ENCODE data around the gene TFB1M. TPM values are rescaled to one million over a fixed set of nuclear protein-coding genes. Genes with fewer than 3 reads are reported as not detected.

TFB1M gene
- polyA plus RNA-seq, 2 donors, result 10.6 to 13.3 TPM

DNA sequence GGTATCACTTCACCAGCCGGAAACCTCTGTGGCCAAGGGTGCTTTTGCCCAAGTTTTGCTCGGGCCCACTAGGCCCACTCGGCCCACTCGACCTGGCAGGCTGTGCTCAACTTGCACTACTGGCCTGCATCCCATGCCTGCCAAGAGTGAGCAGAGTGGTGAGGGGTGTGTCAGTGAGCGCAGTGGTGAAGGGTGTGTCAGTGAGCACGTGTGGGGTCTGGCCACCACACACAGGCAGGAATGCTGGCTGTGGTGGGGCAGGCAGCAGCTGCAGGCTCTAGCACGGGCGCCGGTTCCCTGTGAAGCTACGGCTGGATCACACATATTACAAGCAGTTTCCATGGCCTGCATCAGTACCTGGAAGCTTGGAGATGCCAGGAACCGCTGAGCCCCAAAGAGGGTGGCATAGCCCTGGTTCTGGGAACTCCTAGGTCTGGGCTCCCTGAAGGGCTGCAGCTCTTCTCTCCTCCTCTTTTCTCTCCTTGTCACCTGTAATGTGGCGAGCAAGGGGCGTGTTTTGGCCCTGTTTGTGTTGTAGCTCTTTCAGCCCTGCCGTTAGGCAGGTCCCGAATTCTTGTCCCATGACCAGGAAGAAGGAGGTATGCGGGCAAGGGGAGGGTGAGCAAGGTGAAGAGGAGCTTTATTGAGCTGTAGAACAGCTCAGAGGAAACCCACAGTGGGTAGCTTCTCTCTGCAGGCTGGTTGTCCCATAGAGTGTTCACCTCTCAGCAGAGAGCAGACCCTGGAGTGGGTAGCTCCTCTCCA, 101.5 kb downstream of the TFB1M start:
- WGBS, 2 donors, result 71 to 84% methylated on average over 16 of the region's 16 CpGs
- Histone ChIP-seq H3K9me3 (ENCODE audit: control insufficient read depth in 2 of 2, insufficient read depth in 1 of 2, low read depth in 1 of 2, low read length in 1 of 2) (no peaks in the 10 kb centered on the region), H3K27me3 (ENCODE audit: control insufficient read depth in 1 of 2, insufficient read depth in 2 of 2, low read length in 2 of 2) (no peaks in the 10 kb centered on the region), H3K27ac (ENCODE audit: low read depth in 2 of 2, low read length in 1 of 2) (no peak overlapping the region), H3K36me3 (ENCODE audit: control insufficient read depth in 2 of 2, insufficient read depth in 2 of 2, low read length in 1 of 2) (no peaks in the 10 kb centered on the region), H3K4me1 (ENCODE audit: control insufficient read depth in 2 of 2, insufficient read depth in 2 of 2, low read length in 1 of 2) (peaks cover 0 to 14% of the 10 kb centered on the region in 2 donors), H3K4me3 (ENCODE audit: low read depth in 1 of 2, low read length in 2 of 2) (no peak overlapping the region)

DNA sequence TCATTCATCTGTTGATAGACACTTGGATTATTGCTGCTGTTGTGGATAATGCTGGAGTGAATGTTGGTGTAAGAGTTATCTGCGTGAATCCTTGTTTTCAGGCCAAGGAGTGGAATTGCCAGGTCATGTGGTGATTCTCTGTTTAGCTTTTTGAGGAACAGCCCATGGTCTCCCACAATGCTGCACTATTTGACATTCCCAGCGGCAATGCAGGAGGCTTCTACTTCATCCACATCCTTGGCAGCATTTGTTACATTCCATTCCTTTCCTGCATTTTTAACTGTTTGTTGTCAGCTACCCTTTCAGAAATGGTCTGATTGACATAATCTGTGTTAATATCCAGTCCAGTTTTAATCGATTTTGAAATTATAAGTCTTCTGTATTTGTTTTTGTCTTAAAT, 102.2 kb downstream of the TFB1M start:
- H3K27ac ChIP-seq (ENCODE audit: low read depth in 2 of 2, low read length in 1 of 2), result no peak overlapping the region
- no peaks in the 10 kb centered on the region for H3K27me3 ChIP-seq (ENCODE audit: control insufficient read depth in 1 of 2, insufficient read depth in 2 of 2, low read length in 2 of 2)
- H3K4me3 ChIP-seq (ENCODE audit: low read depth in 1 of 2, low read length in 2 of 2), result no peak overlapping the region
- H3K4me1 ChIP-seq (ENCODE audit: control insufficient read depth in 2 of 2, insufficient read depth in 2 of 2, low read length in 1 of 2), result peaks cover 0 to 14% of the 10 kb centered on the region in 2 donors
- H3K9me3 ChIP-seq (ENCODE audit: control insufficient read depth in 2 of 2, insufficient read depth in 1 of 2, low read depth in 1 of 2, low read length in 1 of 2), result peaks cover 0 to 3% of the 10 kb centered on the region in 2 donors
- H3K36me3 ChIP-seq (ENCODE audit: control insufficient read depth in 2 of 2, insufficient read depth in 2 of 2, low read length in 1 of 2), result no peaks in the 10 kb centered on the region
- WGBS, 2 donors, result 61 to 63% methylated on average over 3 of the region's 3 CpGs

GRCh38 chr6:155207223-155207622, 107.1 kb downstream of the TFB1M start:
- Histone ChIP-seq H3K27me3 (ENCODE audit: control insufficient read depth in 1 of 2, insufficient read depth in 2 of 2, low read length in 2 of 2) (no peaks in the 10 kb centered on the region), H3K36me3 (ENCODE audit: control insufficient read depth in 2 of 2, insufficient read depth in 2 of 2, low read length in 1 of 2) (no peaks in the 10 kb centered on the region), H3K27ac (ENCODE audit: low read depth in 2 of 2, low read length in 1 of 2) (no peak overlapping the region), H3K9me3 (ENCODE audit: control insufficient read depth in 2 of 2, insufficient read depth in 1 of 2, low read depth in 1 of 2, low read length in 1 of 2) (peaks cover 0 to 3% of the 10 kb centered on the region in 2 donors), H3K4me1 (ENCODE audit: control insufficient read depth in 2 of 2, insufficient read depth in 2 of 2, low read length in 1 of 2) (no peaks in the 10 kb centered on the region), H3K4me3 (ENCODE audit: low read depth in 1 of 2, low read length in 2 of 2) (no peak overlapping the region)
- 78 to 84% methylated on average over 5 of the region's 5 CpGs for WGBS, 2 donors

Other genes with a start within 250 kb of the TFB1M start
- not detected for gene CLDN20, start 50.5 kb downstream of the TFB1M start, polyA plus RNA-seq
- not detected for gene NOX3, start 141.4 kb upstream of the TFB1M start, polyA plus RNA-seq

Measured in esophagus (tissue), 2 donors.